K562 (cell line): Measurements from ENCODE around the gene CD6. TPM values are rescaled to one million over a fixed set of nuclear protein-coding genes. Genes with fewer than 3 reads are reported as not detected.

Experiments used
- ATAC-seq: fragments of 200-7000 bp; cut with Tn5 transposase; 3 replicates; pipeline ENCODE4 v1.9.1; 2020; ENCODE audit warnings: moderate library complexity
- BruUV-seq: library from RNA; stranded (reverse); fragments of 400-500 nt; replicated peaks from 2 replicates; lab custom pipeline; 2021; lab: Mats Ljungman, UMichigan
- CTCF ChIA-PET: fragments of 300-600 bp; formaldehyde crosslinking; extraction: SDS; loops from one replicate; lab custom pipeline; 2021; ENCODE audit warnings: low intra/inter-chr PET ratio; lab: Yijun Ruan, JAX
- POLR2A ChIA-PET: fragments of 300-600, 350-650 bp; sonication (Branson Sonifier 250); formaldehyde crosslinking; extraction: SDS; loops from one replicate; lab custom pipeline; 2021; ENCODE audit warnings: antibody characterized with exemption, inconsistent platforms; lab: Yijun Ruan, JAX
- DNase-seq, 4 experiments: peaks; one replicate each; pipeline versions ENCODE4 v3.0.0 to v3.0.0-alpha.2; 2011 to 2018; ENCODE audit warnings: low spot score in 3 of 4, mixed read lengths in 3 of 4; ENCODE audit errors: extremely low read depth in 1 of 4
- FAIRE-seq: peaks from 2 replicates; lab custom pipeline; 2011; peaks lifted over from hg19 to GRCh38; lab: Jason Lieb, UNC
- H2AFZ ChIP-seq: 2 replicates; pipeline ENCODE4 v1.6.0; 2011; ENCODE audit warnings: low read depth, low read length, control low read depth, inconsistent platforms
- H3K27ac ChIP-seq: fragments of 200-600 bp; 3 replicates; pipeline ENCODE4 v1.8.0; 2011; ENCODE audit warnings: low read depth, mild to moderate bottlenecking, control low read depth, inconsistent platforms, low read length, moderate library complexity, mixed read lengths; ENCODE audit errors: extremely low read depth
- H3K27me3 ChIP-seq, 2 experiments: fragments of 300-600 bp in 1 of 2; 2 replicates in 1 of 2; 3 replicates in 1 of 2; pipeline versions ENCODE4 v1.6.0 to v1.8.0; 2011; ENCODE audit warnings: inconsistent platforms in 2 of 2, low read length in 2 of 2, mild to moderate bottlenecking in 1 of 2, mixed read lengths in 1 of 2, moderate library complexity in 1 of 2; ENCODE audit not compliant: control insufficient read depth in 2 of 2, insufficient read depth in 2 of 2
- H3K36me3 ChIP-seq: fragments of 300-600 bp; 3 replicates; pipeline ENCODE4 v1.8.0; 2011; ENCODE audit warnings: mild to moderate bottlenecking, low read length, inconsistent platforms; ENCODE audit not compliant: control insufficient read depth, insufficient read depth
- H3K4me1 ChIP-seq, 2 experiments: fragments of 200-600 bp in 1 of 2; replicated peaks in 1 of 2; 2 replicates in 1 of 2; 3 replicates in 1 of 2; pipeline versions ENCODE4 v1.5.1 to v1.8.0; 2011; ENCODE audit warnings: inconsistent platforms in 2 of 2, low read length in 2 of 2, mild to moderate bottlenecking in 1 of 2, mixed read lengths in 1 of 2, moderate library complexity in 1 of 2; ENCODE audit not compliant: control insufficient read depth in 2 of 2, insufficient read depth in 2 of 2
- H3K4me2 ChIP-seq: 2 replicates; pipeline ENCODE4 v1.6.1; 2011; ENCODE audit warnings: low read length, control low read depth, inconsistent platforms, mixed read lengths; ENCODE audit not compliant: insufficient read depth
- H3K4me3 ChIP-seq: fragments of 200-600 bp; sonication (generic), shearing (Covaris generic); 2 replicates; pipeline ENCODE4 v1.5.1; 2016; ENCODE audit warnings: control low read depth, inconsistent platforms
- H3K79me2 ChIP-seq: fragments of 200-600 bp; 3 replicates; pipeline ENCODE4 v1.8.0; 2011; ENCODE audit warnings: low read length, inconsistent platforms; ENCODE audit not compliant: control insufficient read depth, insufficient read depth
- H3K9ac ChIP-seq, 2 experiments: 2 replicates each; pipeline versions ENCODE4 v1.6.0 to v1.6.1; 2011; ENCODE audit warnings: low read depth in 2 of 2, low read length in 2 of 2, control low read depth in 1 of 2, inconsistent platforms in 1 of 2, mild to moderate bottlenecking in 1 of 2, mixed read lengths in 1 of 2; ENCODE audit not compliant: insufficient read depth in 1 of 2
- H3K9me1 ChIP-seq: one replicate; pipeline ENCODE4 v1.6.0; 2011; ENCODE audit warnings: inconsistent platforms, mild to moderate bottlenecking, low read length, moderate library complexity; ENCODE audit not compliant: control insufficient read depth, insufficient read depth
- H3K9me3 ChIP-seq: replicated peaks from 2 replicates; pipeline ENCODE4 v1.5.1; 2011; ENCODE audit warnings: low read depth, low read length, inconsistent platforms; ENCODE audit not compliant: control insufficient read depth, insufficient read depth
- H4K20me1 ChIP-seq: replicated peaks from 2 replicates; pipeline ENCODE4 v1.6.1; 2011; ENCODE audit warnings: low read length, inconsistent platforms, mixed read lengths; ENCODE audit not compliant: control insufficient read depth, insufficient read depth
- HDAC8 ChIP-seq: fragments of 450-650 bp; IDR thresholded peaks from 2 replicates; pipeline ENCODE4 v1.6.1; 2016; ENCODE audit warnings: mild to moderate bottlenecking, missing genetic modification characterization, moderate library complexity, missing compliant biosample characterization
- NFIC ChIP-seq: fragments of 450-650 bp; IDR thresholded peaks from 2 replicates; pipeline ENCODE4 v1.6.1; 2017; ENCODE audit warnings: mild to moderate bottlenecking, inconsistent platforms
- POLR2AphosphoS2 ChIP-seq: IDR thresholded peaks from 2 replicates; pipeline ENCODE4 v1.6.1; 2012; ENCODE audit warnings: low read length, improper control_type of control experiment
- U2AF1 ChIP-seq: fragments of 200-400 bp; formaldehyde crosslinking; optimal IDR thresholded peaks from 2 replicates; pipeline ENCODE3; 2017; ENCODE audit warnings: mild to moderate bottlenecking, low read depth, low read length, moderate library complexity
- WGBS: fragments of 100-300 bp; shearing (Covaris generic); methylation state at CpG from one replicate; pipeline ENCODE4 v1.1.6; 2016; ENCODE audit warnings: low coverage, mixed read lengths; ENCODE audit not compliant: insufficient coverage; ENCODE audit errors: missing lambda C conversion rate; 5-methylcytosine and 5-hydroxymethylcytosine counted together
- in situ Hi-C: fragments of 300-500 bp; cut with MboI; formaldehyde crosslinking; loops from 4 replicates; pipeline ENCODE4 v1.15.0; 2018; ENCODE audit warnings: inconsistent platforms, mixed read lengths
- intact Hi-C: fragments of 100-400 bp; cut with micrococcal nuclease; formaldehyde crosslinking; loops from 2 replicates; pipeline ENCODE4 v1.14.2; 2022
- polyA plus RNA-seq, 8 experiments: library from polyadenylated mRNA; depleted of rRNA in 4 of 8; stranded (reverse) in 5 of 8; unstranded in 3 of 8; fragments of >200 nt; fragmentation: Nextera tagmentation in 2 of 8; fragmentation: Illumina TruSeq in 1 of 8; extraction: Ambion mirVana in 2 of 8; extraction: Trizol in 1 of 8; gene quantifications; 2 replicates each; pipeline versions ENCODE4 v1.2.1 to v1.2.3, GENCODE V29; 2011 to 2014; ENCODE audit warnings: inconsistent platforms in 1 of 8, missing spikeins in 1 of 8
- total RNA-seq, 7 experiments: library from RNA; depleted of rRNA in 6 of 7; stranded (reverse); fragments of >200 nt in 6 of 7; fragmentation: Illumina TruSeq in 2 of 7; extraction: Trizol in 2 of 7; gene quantifications; 2 replicates each; pipeline versions ENCODE4 v1.2.1 to v1.2.3, GENCODE V29; 2011 to 2021; ENCODE audit warnings: low replicate concordance in 1 of 7
- TF ChIP-seq, protein P1 (sequence below): fragments of 450-650 bp; IDR thresholded peaks from 2 replicates; pipeline ENCODE4 v1.6.1; 2016; ENCODE audit warnings: mild to moderate bottlenecking
- TF ChIP-seq, protein P2 (sequence below): fragments of 250-450 bp; sonication (Bioruptor Pico); IDR thresholded peaks from 2 replicates; pipeline ENCODE4 v1.5.1; 2021; ENCODE audit warnings: mild to moderate bottlenecking
- TF ChIP-seq, protein P3 (sequence below): fragments of 250-450 bp; sonication (Bioruptor Pico); IDR thresholded peaks from 2 replicates; pipeline ENCODE4 v1.4.0; 2020; ENCODE audit warnings: mild to moderate bottlenecking, moderate library complexity

CD6 gene
- total and polyA plus RNA-seq, 9 of the 15 experiments (the other 6 are each of a cell fraction or from before 2014, with no cell fraction given) = 0.84 TPM; not detected in 8

DNA sequence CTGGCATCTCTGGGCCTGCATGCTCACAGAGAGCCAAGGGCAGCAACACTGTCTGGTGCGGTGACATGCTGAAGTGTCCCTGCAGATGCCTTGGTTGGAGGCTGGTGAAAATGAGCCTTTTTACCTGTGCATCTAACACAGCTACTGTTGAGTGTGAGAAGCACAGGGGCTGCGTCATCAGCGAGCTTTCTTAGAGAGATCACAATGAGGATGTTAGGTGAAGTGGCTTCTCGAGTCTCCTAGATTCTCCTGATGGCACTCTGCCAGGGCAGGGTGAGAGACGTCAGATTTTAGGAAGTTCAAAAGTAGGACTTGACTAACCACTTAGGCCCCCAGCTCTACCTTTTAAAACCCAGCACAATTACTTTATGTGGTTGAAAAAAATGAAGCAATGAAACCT, 15.9 kb upstream of the CD6 start:
- no peak overlapping the region for H3K9ac ChIP-seq
- intact Hi-C loops = no loop called here
- ATAC-seq (no peak), DNase-seq (no peak), FAIRE-seq (no peak)
- TF ChIP-seq NFIC = peak; percentile 40
- TF ChIP-seq HDAC8 (tag) = no peak
- H3K4me2 ChIP-seq = no peak overlapping the region
- no peaks in the 10 kb centered on the region for H3K9me3 ChIP-seq
- no peak overlapping the region for H2AFZ ChIP-seq
- no peaks in the 10 kb centered on the region for H3K79me2 ChIP-seq
- H4K20me1 ChIP-seq = 0 out of 2 replicates have a peak, but pooled peaks cover 3% of the 10 kb centered on the region
- no peaks in the 10 kb centered on the region for H3K36me3 ChIP-seq
- CTCF ChIA-PET = no interaction called here
- 0% methylated on average over 5 of the region's 5 CpGs for WGBS
- in situ Hi-C loops = no loop called here
- H3K4me3 ChIP-seq = no peak overlapping the region
- H3K27ac ChIP-seq = no peak overlapping the region
- peaks cover 40 to 71% of the 10 kb centered on the region in 2 experiments for H3K27me3 ChIP-seq
- no peaks in the 10 kb centered on the region for H3K9me1 ChIP-seq
- no TSS peak for BruUV-seq
- peaks cover 0 to 6% of the 10 kb centered on the region in 2 experiments; a peak in 3 of 5 replicates for H3K4me1 ChIP-seq
- POLR2A ChIA-PET = interaction anchor here (1.1 kb wide), 1 partner anchor 9 kb away, joined by 3 read pairs; no protein-coding TSS in a partner anchor

DNA sequence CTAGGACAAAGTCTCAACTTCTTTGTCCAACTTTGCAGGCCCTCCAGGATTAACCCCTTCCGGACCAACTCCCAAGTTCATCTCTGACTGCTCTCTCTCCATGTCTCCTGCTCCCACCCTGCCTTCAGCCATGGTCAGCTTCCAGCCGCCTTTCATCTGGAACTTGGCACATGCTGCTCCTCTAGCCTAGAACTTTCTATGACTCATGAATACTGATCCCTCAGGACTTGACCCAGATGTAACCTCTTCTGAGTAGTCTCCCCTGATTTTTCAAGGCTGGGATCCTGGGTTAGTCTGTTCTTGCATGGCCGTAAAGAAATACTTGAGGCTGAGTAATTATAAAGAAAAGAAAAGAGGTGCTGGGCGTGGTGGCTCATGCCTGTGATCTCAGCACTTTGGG, 14.3 kb upstream of the CD6 start:
- ChIA-PET POLR2A (no interaction called here), CTCF (no interaction called here)
- in situ Hi-C loops (no loop called here), intact Hi-C loops (no loop called here)
- H3K9ac ChIP-seq = no peak overlapping the region
- no peak overlapping the region for H3K4me2 ChIP-seq
- no TSS peak for BruUV-seq
- 5% methylated on average over 4 of the region's 4 CpGs for WGBS
- no peak overlapping the region for H3K4me3 ChIP-seq
- FAIRE-seq (no peak), ATAC-seq (no peak), DNase-seq (no peak)
- H3K36me3 ChIP-seq = no peaks in the 10 kb centered on the region
- no peaks in the 10 kb centered on the region for H3K9me1 ChIP-seq
- no peak overlapping the region for H3K27ac ChIP-seq
- 0 out of 2 replicates have a peak, but pooled peaks cover 3% of the 10 kb centered on the region for H4K20me1 ChIP-seq
- TF ChIP-seq, protein P1, sequence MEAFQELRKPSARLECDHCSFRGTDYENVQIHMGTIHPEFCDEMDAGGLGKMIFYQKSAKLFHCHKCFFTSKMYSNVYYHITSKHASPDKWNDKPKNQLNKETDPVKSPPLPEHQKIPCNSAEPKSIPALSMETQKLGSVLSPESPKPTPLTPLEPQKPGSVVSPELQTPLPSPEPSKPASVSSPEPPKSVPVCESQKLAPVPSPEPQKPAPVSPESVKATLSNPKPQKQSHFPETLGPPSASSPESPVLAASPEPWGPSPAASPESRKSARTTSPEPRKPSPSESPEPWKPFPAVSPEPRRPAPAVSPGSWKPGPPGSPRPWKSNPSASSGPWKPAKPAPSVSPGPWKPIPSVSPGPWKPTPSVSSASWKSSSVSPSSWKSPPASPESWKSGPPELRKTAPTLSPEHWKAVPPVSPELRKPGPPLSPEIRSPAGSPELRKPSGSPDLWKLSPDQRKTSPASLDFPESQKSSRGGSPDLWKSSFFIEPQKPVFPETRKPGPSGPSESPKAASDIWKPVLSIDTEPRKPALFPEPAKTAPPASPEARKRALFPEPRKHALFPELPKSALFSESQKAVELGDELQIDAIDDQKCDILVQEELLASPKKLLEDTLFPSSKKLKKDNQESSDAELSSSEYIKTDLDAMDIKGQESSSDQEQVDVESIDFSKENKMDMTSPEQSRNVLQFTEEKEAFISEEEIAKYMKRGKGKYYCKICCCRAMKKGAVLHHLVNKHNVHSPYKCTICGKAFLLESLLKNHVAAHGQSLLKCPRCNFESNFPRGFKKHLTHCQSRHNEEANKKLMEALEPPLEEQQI = no peak
- TF ChIP-seq POLR2AphosphoS2 (no peak), U2AF1 (no peak)
- TF ChIP-seq, protein P2, sequence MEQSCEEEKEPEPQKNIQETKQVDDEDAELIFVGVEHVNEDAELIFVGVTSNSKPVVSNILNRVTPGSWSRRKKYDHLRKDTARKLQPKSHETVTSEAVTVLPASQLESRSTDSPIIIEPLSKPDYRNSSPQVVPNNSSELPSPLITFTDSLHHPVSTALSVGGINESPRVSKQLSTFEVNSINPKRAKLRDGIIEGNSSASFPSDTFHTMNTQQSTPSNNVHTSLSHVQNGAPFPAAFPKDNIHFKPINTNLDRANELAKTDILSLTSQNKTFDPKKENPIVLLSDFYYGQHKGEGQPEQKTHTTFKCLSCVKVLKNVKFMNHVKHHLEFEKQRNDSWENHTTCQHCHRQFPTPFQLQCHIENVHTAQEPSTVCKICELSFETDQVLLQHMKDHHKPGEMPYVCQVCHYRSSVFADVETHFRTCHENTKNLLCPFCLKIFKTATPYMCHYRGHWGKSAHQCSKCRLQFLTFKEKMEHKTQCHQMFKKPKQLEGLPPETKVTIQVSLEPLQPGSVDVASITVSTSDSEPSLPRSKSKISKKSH (CRISPR knock-in tag) = no peak
- TF ChIP-seq, protein P3, sequence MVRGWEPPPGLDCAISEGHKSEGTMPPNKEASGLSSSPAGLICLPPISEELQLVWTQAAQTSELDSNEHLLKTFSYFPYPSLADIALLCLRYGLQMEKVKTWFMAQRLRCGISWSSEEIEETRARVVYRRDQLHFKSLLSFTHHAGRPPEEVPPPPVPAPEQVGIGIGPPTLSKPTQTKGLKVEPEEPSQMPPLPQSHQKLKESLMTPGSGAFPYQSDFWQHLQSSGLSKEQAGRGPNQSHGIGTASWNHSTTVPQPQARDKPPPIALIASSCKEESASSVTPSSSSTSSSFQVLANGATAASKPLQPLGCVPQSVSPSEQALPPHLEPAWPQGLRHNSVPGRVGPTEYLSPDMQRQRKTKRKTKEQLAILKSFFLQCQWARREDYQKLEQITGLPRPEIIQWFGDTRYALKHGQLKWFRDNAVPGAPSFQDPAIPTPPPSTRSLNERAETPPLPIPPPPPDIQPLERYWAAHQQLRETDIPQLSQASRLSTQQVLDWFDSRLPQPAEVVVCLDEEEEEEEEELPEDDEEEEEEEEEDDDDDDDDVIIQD (CRISPR knock-in tag) = no peak
- no peaks in the 10 kb centered on the region for H3K79me2 ChIP-seq
- no peaks in the 10 kb centered on the region for H3K9me3 ChIP-seq
- no peak overlapping the region for H2AFZ ChIP-seq
- no peaks in the 10 kb centered on the region; a peak in 1 of 5 replicates for H3K4me1 ChIP-seq
- H3K27me3 ChIP-seq = peaks cover 34 to 66% of the 10 kb centered on the region in 2 experiments
